Tibial artery (tissue), 4 donors: ENCODE results near the gene PTGR1.
"Not testable (repeated sequence)": the region's sequence is repeated elsewhere in the genome, so short reads cannot be mapped to it uniquely, and the experiment has no call there.

Source experiments
- DNase-seq, 2 donors: peaks; one replicate each; pipeline ENCODE4 v3.0.0-alpha.2; 2019
- H3K27ac ChIP-seq, 2 donors: fragments of 200-600 bp; sonication (generic) in 1 of 2; 1 replicate in 1 of 2; 2 replicates in 1 of 2; pipeline ENCODE4 v1.5.1; 2018 to 2019; ENCODE audit warnings: mild to moderate bottlenecking in 1 of 2
- H3K27me3 ChIP-seq, 2 donors: fragments of 200-600 bp; sonication (generic) in 1 of 2; one replicate each; pipeline versions ENCODE4 v1.5.1 to v1.6.0; 2016 to 2019
- H3K36me3 ChIP-seq, 3 donors: fragments of 200-600 bp; sonication (generic) in 2 of 3; one replicate each; pipeline ENCODE4 v1.5.1; 2016 to 2019; ENCODE audit warnings: mild to moderate bottlenecking in 2 of 3
- H3K4me1 ChIP-seq, 4 donors: fragments of 200-600 bp; sonication (generic) in 2 of 4; 1 replicate in 3 of 4; 2 replicates in 1 of 4; pipeline ENCODE4 v1.5.1; 2016 to 2019
- H3K4me3 ChIP-seq, 2 donors: fragments of 200-600 bp; sonication (generic) in 1 of 2; 1 replicate in 1 of 2; 2 replicates in 1 of 2; pipeline ENCODE4 v1.5.1; 2018 to 2019; ENCODE audit warnings: mild to moderate bottlenecking in 2 of 2
- H3K9me3 ChIP-seq, 3 donors: fragments of 200-600 bp; sonication (generic) in 1 of 3; one replicate each; pipeline ENCODE4 v1.5.1; 2016 to 2019
- intact Hi-C: fragments of 100-400 bp; cut with DNase I; formaldehyde crosslinking; loops from one replicate; pipeline ENCODE4 v1.15.0; 2023; ENCODE audit warnings: low total_unique reads
- TF ChIP-seq, protein P1 (sequence below), 2 experiments: fragments of 200-600 bp in 1 of 2; fragments of 450-650 bp in 1 of 2; IDR thresholded peaks; one replicate each; pipeline ENCODE4 v1.5.1; 2017 to 2019; ENCODE audit warnings: antibody characterized with exemption in 2 of 2, mild to moderate bottlenecking in 1 of 2, moderate library complexity in 1 of 2

Gene PTGR1

DNA sequence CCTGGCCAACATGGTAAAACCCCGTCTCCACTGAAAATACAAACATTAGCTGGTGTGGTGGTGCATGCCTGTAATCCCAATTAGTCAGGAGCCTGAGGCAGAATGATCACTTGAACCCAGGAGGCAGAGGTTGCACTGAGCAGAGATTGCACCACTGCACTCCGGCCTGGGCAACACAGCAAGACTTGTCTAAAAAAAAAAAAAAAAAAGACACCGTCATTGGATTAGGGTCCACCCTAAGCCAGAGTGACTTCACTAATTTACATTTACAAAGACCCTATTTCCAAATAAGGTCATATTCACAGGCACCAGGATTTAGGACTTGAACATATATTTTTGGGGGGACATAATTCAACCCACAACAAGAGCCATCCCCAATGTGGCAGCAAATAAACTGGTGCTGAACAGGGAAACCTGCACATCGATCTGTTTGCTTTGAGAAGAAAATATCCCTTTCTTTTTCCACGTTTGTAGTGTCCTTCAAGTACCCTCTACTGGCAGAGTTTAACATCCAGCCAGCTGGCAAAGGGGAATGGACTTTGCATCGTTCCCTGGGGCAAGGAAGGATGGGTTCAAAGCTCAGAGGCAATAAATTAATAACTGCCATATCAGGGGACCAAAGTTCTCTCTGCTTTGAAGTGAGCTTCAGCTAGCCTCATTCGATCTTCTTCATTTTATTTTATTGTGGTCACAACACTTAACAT lies 28.0 kb upstream of the PTGR1 start:
- no peak overlapping the region for H3K27ac ChIP-seq
- H3K9me3 ChIP-seq: no peaks in the 10 kb centered on the region
- H3K27me3 ChIP-seq: no peaks in the 10 kb centered on the region
- no peak overlapping the region for H3K4me3 ChIP-seq
- intact Hi-C loops: no loop called here
- H3K36me3 ChIP-seq: no peaks in the 10 kb centered on the region
- peaks cover 0 to 19% (median 11%) of the 10 kb centered on the region in 4 donors for H3K4me1 ChIP-seq
- TF ChIP-seq, protein P1, sequence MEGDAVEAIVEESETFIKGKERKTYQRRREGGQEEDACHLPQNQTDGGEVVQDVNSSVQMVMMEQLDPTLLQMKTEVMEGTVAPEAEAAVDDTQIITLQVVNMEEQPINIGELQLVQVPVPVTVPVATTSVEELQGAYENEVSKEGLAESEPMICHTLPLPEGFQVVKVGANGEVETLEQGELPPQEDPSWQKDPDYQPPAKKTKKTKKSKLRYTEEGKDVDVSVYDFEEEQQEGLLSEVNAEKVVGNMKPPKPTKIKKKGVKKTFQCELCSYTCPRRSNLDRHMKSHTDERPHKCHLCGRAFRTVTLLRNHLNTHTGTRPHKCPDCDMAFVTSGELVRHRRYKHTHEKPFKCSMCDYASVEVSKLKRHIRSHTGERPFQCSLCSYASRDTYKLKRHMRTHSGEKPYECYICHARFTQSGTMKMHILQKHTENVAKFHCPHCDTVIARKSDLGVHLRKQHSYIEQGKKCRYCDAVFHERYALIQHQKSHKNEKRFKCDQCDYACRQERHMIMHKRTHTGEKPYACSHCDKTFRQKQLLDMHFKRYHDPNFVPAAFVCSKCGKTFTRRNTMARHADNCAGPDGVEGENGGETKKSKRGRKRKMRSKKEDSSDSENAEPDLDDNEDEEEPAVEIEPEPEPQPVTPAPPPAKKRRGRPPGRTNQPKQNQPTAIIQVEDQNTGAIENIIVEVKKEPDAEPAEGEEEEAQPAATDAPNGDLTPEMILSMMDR (IDR thresholded peaks at IDR 0.05): no peak
- no peak for DNase-seq

- no peak overlapping the region for H3K27ac ChIP-seq
Measured at GRCh38 chr9:111622626-111623025, 23.2 kb upstream of the PTGR1 start.

DNA sequence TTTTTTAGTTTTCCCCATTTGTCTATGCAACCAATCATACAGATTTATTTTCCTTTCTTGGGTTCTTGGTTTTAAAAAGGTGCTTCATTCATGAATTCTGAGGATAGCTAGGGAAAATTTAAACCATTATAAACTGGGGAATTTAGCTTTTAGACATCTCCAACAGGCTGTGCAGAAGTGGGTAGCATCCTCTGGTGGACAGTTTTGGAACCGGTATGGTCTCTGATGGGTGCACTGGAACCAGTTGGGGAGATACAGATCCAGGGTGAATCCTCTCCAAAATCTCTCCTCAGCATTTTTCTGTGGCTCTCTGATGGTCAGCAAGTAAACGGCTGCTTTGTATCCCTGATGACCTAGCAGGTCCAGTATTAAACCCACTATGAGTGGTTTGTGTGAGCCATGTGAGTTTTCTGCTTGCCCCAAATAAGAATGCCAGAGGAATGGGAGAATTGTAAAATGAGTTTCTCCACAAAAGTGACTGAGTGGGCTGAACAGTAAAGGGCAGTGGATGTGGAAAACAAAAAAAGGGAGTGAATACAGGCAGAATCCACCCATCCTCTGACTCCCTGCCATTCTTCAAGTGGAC lies 22.5 kb upstream of the PTGR1 start:
- no peak for DNase-seq
- Histone ChIP-seq H3K9me3 (no peaks in the 10 kb centered on the region), H3K27me3 (no peaks in the 10 kb centered on the region), H3K27ac (no peak overlapping the region), H3K4me3 (no peak overlapping the region), H3K36me3 (no peaks in the 10 kb centered on the region), H3K4me1 (peaks cover 0 to 8% (median 2%) of the 10 kb centered on the region in 4 donors)
- intact Hi-C loops: no loop called here
- TF ChIP-seq, protein P1 (IDR thresholded peaks at IDR 0.05): peak; percentile 41 to 48

More at GRCh38 chr9:111622626-111623025, 23.2 kb upstream of the PTGR1 start:
- no peak overlapping the region for H3K4me3 ChIP-seq
- DNase-seq: peak; percentile 60 to 82
- TF ChIP-seq, protein P1 (IDR thresholded peaks at IDR 0.05): no peak
- intact Hi-C loops: no loop called here
- no peaks in the 10 kb centered on the region for H3K9me3 ChIP-seq
- no peaks in the 10 kb centered on the region for H3K27me3 ChIP-seq
- peaks cover 0 to 8% (median 2%) of the 10 kb centered on the region in 4 donors for H3K4me1 ChIP-seq
- H3K36me3 ChIP-seq: no peaks in the 10 kb centered on the region

GRCh38 chr9:111617349-111617748 lies 17.9 kb upstream of the PTGR1 start:
- H3K4me3 ChIP-seq, DNase-seq, H3K9me3 ChIP-seq, intact Hi-C loops, H3K27ac ChIP-seq, H3K36me3 ChIP-seq, H3K27me3 ChIP-seq, H3K4me1 ChIP-seq: not testable (repeated sequence)

DNA sequence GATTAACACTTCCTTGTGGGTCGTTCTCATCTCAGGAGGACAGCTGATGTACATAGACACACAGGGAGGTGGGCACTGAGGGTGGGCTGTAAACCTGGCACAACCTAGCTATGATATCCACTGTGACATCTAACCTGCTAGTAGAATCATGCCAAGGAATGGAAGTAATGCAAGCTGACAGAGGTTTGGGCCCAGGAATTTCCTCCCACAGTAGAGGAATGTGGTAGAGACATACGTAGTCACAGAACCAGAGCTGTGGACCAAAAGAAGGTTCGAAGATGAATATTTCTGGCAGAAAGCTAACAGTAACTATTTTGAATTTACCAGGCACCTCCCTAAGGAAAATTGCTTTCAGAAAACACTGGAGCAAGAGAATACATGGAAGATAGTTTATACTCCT lies 16.5 kb upstream of the PTGR1 start:
- no peak overlapping the region for H3K27ac ChIP-seq
- intact Hi-C loops: no loop called here
- DNase-seq: no peak
- TF ChIP-seq, protein P1 (IDR thresholded peaks at IDR 0.05): no peak
- H3K4me3 ChIP-seq: no peak overlapping the region
- peaks cover 0 to 11% of the 10 kb centered on the region in 2 donors for H3K27me3 ChIP-seq
- no peaks in the 10 kb centered on the region for H3K4me1 ChIP-seq
- H3K9me3 ChIP-seq: no peaks in the 10 kb centered on the region
- H3K36me3 ChIP-seq: no peaks in the 10 kb centered on the region

GRCh38 chr9:111613436-111614040 lies 14.1 kb upstream of the PTGR1 start:
- Histone ChIP-seq H3K36me3 (no peaks in the 10 kb centered on the region), H3K9me3 (no peaks in the 10 kb centered on the region), H3K27me3 (peaks cover 0 to 23% of the 10 kb centered on the region in 2 donors), H3K4me1 (no peaks in the 10 kb centered on the region), H3K4me3 (no peak overlapping the region), H3K27ac (no peak overlapping the region)
- intact Hi-C loops: no loop called here
- DNase-seq: no peak
- TF ChIP-seq, protein P1 (IDR thresholded peaks at IDR 0.05): no peak
